Karpas-422 (cell line): Measurements from ENCODE around the gene HSFX3. TPM values are rescaled to one million over a fixed set of nuclear protein-coding genes. Genes with fewer than 3 reads are reported as not detected.
A peak's percentile ranks its signal among the peaks of the same experiment; 100 is the strongest.

Source experiments
- DNase-seq: peaks from one replicate; pipeline ENCODE4 v3.0.0-alpha.2; 2015
- H2AFZ ChIP-seq: fragments of 200-600 bp; sonication (generic); 2 replicates; pipeline ENCODE4 v1.6.1; 2014; ENCODE audit warnings: antibody characterized with exemption, low read length, mixed read lengths
- H3K27ac ChIP-seq: fragments of 200-600 bp; sonication (generic); 2 replicates; pipeline ENCODE4 v1.5.1; 2014; ENCODE audit warnings: mild to moderate bottlenecking, low read length, moderate library complexity
- H3K27me3 ChIP-seq: fragments of 200-600 bp; sonication (generic); 2 replicates; pipeline ENCODE4 v1.6.1; 2014; ENCODE audit warnings: low read length, mixed read lengths
- H3K36me3 ChIP-seq: fragments of 200-600 bp; sonication (generic); 2 replicates; pipeline ENCODE4 v1.6.1; 2014; ENCODE audit warnings: low read length, mixed read lengths; ENCODE audit not compliant: insufficient read depth
- H3K4me1 ChIP-seq: fragments of 200-600 bp; sonication (generic); 2 replicates; pipeline ENCODE4 v1.6.1; 2014; ENCODE audit warnings: mild to moderate bottlenecking, low read length, mixed read lengths
- H3K4me2 ChIP-seq: fragments of 200-600 bp; sonication (generic); 2 replicates; pipeline ENCODE4 v1.6.1; 2014; ENCODE audit warnings: low read length, low read depth, mild to moderate bottlenecking; ENCODE audit not compliant: poor library complexity, severe bottlenecking
- H3K4me3 ChIP-seq: fragments of 200-600 bp; sonication (generic); 2 replicates; pipeline ENCODE4 v1.5.1; 2014; ENCODE audit warnings: mild to moderate bottlenecking, antibody characterized with exemption, low read length, mixed read lengths
- H3K79me2 ChIP-seq: fragments of 200-600 bp; sonication (generic); 2 replicates; pipeline ENCODE4 v1.6.1; 2014; ENCODE audit warnings: mild to moderate bottlenecking, low read length, mixed read lengths
- H3K9ac ChIP-seq: fragments of 200-600 bp; sonication (generic); 2 replicates; pipeline ENCODE4 v1.6.0; 2014; ENCODE audit warnings: low read length
- H3K9me2 ChIP-seq: fragments of 200-600 bp; sonication (generic), shearing (Covaris generic); replicated peaks from 2 replicates; pipeline ENCODE4 v1.6.0; 2014; ENCODE audit warnings: mild to moderate bottlenecking, low read length, moderate library complexity; ENCODE audit not compliant: insufficient read depth
- H3K9me3 ChIP-seq: fragments of 300-700, 200-600 bp; sonication (generic); 2 replicates; pipeline ENCODE4 v1.6.1; 2014; ENCODE audit warnings: low read length, mixed read lengths
- H4K20me1 ChIP-seq: fragments of 200-600 bp; sonication (generic); 2 replicates; pipeline ENCODE4 v1.6.1; 2014; ENCODE audit warnings: mild to moderate bottlenecking, antibody characterized with exemption, low read length, low read depth; ENCODE audit not compliant: insufficient read depth
- total RNA-seq: library from RNA; depleted of rRNA; stranded (reverse); fragments of >200 nt; shearing (Covaris generic); gene quantifications from 2 replicates; pipeline ENCODE4 v1.2.3, GENCODE V29; 2014; ENCODE audit warnings: low replicate concordance; rRNA removed

Gene HSFX3
- total RNA-seq, 1 experiment from 2014 or later: not detected

- peak overlapping the region; percentile 51 for H3K4me2 ChIP-seq
- no peaks in the 10 kb centered on the region for H3K9me2 ChIP-seq
- peaks cover 39% of the 10 kb centered on the region for H3K36me3 ChIP-seq
These were observed 50.0 kb downstream of the HSFX3 start for GRCh38 chrX:149499766-149500165.

GRCh38 chrX:149498767-149499166, 51.0 kb downstream of the HSFX3 start:
- Histone ChIP-seq H3K27ac (no peak overlapping the region), H3K27me3 (no peaks in the 10 kb centered on the region), H3K79me2 (peaks cover 23% of the 10 kb centered on the region), H3K4me2 (no peak overlapping the region), H3K9me3 (no peaks in the 10 kb centered on the region), H3K4me3 (no peak overlapping the region), H2AFZ (no peak overlapping the region), H4K20me1 (peaks cover 14% of the 10 kb centered on the region; the same call in 1 of the 2 replicates), H3K4me1 (peaks cover 50% of the 10 kb centered on the region), H3K36me3 (peaks cover 39% of the 10 kb centered on the region), H3K9ac (no peak overlapping the region), H3K9me2 (no peaks in the 10 kb centered on the region)
- DNase-seq: no peak

More at GRCh38 chrX:149499766-149500165, 50.0 kb downstream of the HSFX3 start:
- Histone ChIP-seq H3K27me3 (no peaks in the 10 kb centered on the region), H3K4me3 (peak overlapping the region; percentile 23), H2AFZ (no peak overlapping the region), H3K4me1 (peaks cover 57% of the 10 kb centered on the region), H4K20me1 (peaks cover 14% of the 10 kb centered on the region; the same call in 1 of the 2 replicates), H3K27ac (peak overlapping the region; percentile 33; the same call in 1 of the 2 replicates), H3K9me3 (no peaks in the 10 kb centered on the region), H3K79me2 (peaks cover 27% of the 10 kb centered on the region), H3K9ac (0 out of 2 replicates have a peak overlapping the region, but pooled peaks have one; percentile 6)
- no peak for DNase-seq

Other genes with a start within 250 kb of the HSFX3 start
- gene IDS, start 44.6 kb downstream of the HSFX3 start, total RNA-seq: 134 and 263 TPM in 2 replicates
- gene EOLA1, start 8.9 kb downstream of the HSFX3 start, total RNA-seq: 11.6 and 12.5 TPM in 2 replicates
- gene MAGEA9B, start 37.5 kb upstream of the HSFX3 start, total RNA-seq: 0.11 TPM in 1 of 2 replicates, not detected in the other
- gene HSFX2, start 45.4 kb upstream of the HSFX3 start, total RNA-seq: not detected in 2 replicates
- 11.5 and 34.2 TPM in 2 replicates for gene TMEM185A, start 81.9 kb upstream of the HSFX3 start, total RNA-seq
- not detected in 2 replicates for gene MAGEA11, start 162.1 kb upstream of the HSFX3 start, total RNA-seq
- gene HSFX1, start 224.1 kb upstream of the HSFX3 start, total RNA-seq: 1.2 TPM in 1 of 2 replicates, not detected in the other
- not detected in 2 replicates for gene MAGEA9, start 232.0 kb upstream of the HSFX3 start, total RNA-seq